Measurements from ENCODE around the gene MOCS2.

- TF ChIP-seq CTCF (conservative IDR thresholded peaks at IDR 0.05) (no peak), EZH2 (IDR thresholded peaks at IDR 0.05; ENCODE audit: low read depth) (no peak)
Observed at GRCh38 chr5:53118879-53119278, 9.3 kb upstream of the MOCS2 start.
